Renal cortex interstitium (tissue), 11 donors: Measurements from ENCODE around the gene MAPK13. TPM values are rescaled to one million over a fixed set of nuclear protein-coding genes. Genes with fewer than 3 reads are reported as not detected.

Experiments used
- DNase-seq, 11 donors: peaks; one replicate each; pipeline ENCODE4 v3.0.0-alpha.2; 2013; ENCODE audit warnings: low read depth in 9 of 11, low spot score in 4 of 11; ENCODE audit errors: extremely low read depth in 1 of 11
- polyA plus RNA-seq, 3 donors: library from polyadenylated mRNA; unstranded; fragments of 120-200 nt; gene quantifications; one replicate each; pipeline ENCODE4 v1.2.1, GENCODE V29; 2013; ENCODE audit not compliant: insufficient read length in 3 of 3

The MAPK13 gene
- polyA plus RNA-seq, 3 donors = 19.3 to 27.0 (median 21.2) TPM

GRCh38 chr6:36136551-36136950 lies 6.2 kb downstream of the MAPK13 start:
- DNase-seq = no peak

DNA sequence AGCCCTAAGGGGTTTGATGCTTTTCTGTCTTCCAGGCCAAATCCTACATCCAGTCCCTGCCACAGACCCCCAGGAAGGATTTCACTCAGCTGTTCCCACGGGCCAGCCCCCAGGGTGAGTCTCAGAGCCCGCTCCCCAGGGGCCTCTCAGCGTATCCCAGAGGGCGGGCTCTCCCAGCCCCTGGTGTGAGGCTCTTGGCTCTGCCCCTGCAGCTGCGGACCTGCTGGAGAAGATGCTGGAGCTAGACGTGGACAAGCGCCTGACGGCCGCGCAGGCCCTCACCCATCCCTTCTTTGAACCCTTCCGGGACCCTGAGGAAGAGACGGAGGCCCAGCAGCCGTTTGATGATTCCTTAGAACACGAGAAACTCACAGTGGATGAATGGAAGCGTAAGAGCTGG lies 8.4 kb downstream of the MAPK13 start:
- no peak for DNase-seq

- no peak for DNase-seq
Measured at GRCh38 chr6:36139431-36139830, 9.1 kb downstream of the MAPK13 start.

DNA sequence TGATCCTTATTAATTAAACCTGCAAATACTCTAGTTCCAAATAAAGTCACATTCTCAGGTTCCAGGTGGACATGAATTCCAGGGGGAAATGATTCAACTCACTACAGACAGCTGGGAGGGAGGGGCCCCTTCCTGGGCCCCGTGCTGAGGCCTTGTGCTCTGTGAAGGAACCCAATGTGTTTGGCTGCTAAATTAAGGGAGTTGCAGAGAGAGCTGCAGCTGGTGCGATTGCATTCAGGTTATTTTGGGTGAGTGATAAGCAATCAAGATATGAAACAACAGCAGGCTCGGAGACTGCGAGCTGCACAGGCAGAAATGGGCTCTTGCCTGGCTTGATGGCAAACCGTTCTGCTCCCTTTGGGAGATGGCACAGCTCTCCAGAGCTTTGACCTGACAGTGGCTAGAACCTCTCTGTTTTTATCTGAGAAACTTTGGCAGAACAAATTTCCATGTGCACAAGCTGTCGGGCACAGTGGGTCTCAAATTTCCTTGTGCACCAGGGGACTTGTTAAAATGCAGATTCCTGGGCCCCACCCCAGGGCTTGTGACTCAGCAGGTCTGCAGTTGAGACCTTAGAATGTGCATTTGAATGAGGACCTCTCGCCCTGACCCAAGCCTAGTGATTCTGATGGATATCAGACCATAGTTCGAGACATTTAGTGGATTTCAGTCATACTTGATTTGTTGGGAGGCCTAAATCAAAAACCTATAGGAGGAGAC lies 9.8 kb downstream of the MAPK13 start:
- no peak for DNase-seq

GRCh38 chr6:36141091-36141490 lies 10.8 kb downstream of the MAPK13 start:
- no peak for DNase-seq

DNA sequence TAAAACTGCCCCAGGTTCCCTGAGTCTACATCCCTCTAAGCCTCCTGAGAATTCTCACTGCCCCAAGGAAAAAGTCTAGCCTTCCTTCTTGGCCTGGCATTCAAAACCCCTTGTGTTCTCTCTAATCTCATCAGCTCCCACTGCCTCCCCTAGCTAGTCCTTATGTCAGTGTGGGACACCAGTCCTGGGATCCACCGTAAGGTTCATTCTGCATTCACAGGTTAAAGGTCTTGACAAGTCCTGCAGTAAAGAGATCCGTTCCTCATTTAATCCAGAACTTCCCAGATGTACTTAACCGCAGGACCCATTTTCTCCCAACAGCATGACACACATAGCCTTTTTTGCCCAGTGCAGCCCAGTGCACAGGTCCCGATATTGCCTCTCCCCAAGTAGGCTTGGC lies 11.6 kb downstream of the MAPK13 start:
- no peak for DNase-seq

DNA sequence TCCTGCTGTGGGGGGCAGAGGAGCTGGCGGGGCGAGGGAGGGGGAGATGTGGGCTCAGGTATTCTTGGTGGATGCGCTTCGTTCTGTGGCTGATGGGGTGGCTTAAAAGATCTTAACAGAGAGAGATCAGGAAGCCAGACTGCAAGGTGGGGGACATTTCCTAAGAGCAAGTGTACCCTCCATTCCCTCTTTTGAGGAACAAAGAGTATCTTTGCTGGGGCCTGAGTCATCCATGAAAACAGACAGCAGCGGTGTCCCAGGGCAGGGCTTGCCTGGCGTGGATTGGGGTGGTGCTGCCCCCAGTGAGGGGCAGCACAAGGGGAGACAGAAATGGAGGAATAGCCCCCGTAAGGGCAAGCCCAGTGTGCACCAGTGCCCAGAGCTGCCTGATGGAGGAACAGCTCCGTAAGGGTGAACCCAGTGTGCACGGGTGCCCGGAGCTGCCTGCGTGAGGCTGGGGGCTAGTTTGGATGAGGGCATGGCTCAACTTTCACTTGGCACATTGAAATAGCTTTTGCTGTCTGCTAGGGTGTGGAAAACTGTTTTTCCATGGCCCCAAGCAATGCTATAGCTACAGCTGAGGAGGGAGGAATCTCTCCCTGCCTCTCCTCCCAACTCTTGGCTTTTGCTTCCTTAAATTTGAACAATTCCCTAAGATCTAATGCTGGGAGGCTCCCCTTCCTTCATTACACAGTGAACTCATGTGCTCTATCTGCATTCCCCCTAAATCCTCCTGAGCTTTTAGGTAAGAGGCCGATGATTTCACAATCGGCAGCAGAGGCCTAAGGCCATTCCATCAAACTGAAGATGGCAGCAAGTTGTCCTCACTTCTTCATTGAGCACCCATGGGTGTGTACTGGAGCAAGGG lies 12.9 kb downstream of the MAPK13 start:
- DNase-seq = no peak

- DNase-seq = no peak
Measured at GRCh38 chr6:36145495-36145894, 15.2 kb downstream of the MAPK13 start.

DNA sequence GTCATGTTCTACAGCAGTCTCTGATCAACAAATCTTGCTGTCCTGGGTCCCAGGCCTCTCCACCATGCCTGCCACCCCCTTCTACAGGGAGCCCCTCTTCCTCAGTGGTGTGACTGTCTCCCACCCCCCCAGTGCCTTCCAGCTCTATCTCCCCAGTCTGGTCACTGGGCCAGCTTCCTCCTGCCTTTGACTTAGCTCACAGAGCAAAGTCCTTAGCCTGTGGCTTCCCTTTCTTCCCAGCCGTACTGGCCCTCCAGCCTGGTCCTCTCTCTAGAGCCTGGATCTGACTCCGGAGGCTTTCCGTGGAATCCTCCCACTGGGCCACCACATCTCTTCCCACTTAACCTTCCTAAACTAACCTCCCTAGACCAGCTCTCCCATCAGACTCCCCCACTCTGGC lies 17.0 kb downstream of the MAPK13 start:
- no peak for DNase-seq

- no peak for DNase-seq
Measured at GRCh38 chr6:36149476-36149875, 19.2 kb downstream of the MAPK13 start.

GRCh38 chr6:36150283-36150682 lies 20.0 kb downstream of the MAPK13 start:
- no peak for DNase-seq

- no peak for DNase-seq
Measured at GRCh38 chr6:36154286-36154685, 24.0 kb downstream of the MAPK13 start.

DNA sequence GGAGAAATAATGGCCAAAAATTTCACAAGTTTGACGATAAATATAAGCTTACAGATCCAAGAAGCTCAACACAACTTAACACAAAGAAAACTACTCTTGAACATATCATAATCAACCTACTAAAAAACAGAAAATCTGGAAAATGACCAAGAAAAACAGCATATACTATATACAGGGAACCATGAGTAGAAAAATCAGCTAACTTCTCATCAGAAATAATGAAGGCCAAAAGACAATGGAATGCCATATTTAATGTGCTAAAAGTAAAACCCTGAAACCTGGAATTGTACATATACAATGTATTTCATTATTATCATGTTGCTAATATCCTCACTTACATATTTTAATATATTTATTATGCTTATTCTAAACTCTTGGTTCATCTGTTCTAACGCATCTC lies 25.3 kb downstream of the MAPK13 start:
- DNase-seq = no peak

DNA sequence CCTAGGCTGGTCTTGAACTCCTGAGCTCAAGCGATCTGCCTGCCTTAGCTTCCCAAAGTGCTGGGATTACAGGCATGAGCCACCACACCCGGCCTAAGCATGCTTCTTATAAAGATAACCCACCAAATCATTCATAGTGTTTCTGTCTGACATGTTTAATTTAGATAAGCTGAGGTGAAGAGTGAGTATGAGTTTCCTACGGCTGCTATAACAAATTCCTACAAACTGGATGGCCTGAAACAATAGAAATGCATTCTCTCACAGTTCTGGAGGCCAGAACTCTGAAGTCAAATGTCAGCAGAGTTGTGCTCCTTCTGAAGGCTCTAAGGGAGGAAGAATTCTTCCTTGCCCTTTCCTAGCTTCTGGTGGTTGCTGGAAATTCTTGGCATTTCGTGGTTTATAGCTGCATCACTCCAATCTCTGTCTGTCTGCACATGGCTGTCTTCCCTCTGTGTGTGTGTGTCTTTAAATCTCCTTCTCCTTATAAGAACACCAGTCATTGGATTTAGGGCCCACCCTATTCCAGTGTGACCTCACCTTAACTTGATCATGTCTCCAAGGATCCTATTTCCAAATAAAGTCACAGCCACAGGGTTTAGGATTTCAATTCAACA lies 29.9 kb downstream of the MAPK13 start:
- DNase-seq = no peak

- DNase-seq = no peak
Measured at GRCh38 chr6:36169023-36170007, 39.0 kb downstream of the MAPK13 start.

DNA sequence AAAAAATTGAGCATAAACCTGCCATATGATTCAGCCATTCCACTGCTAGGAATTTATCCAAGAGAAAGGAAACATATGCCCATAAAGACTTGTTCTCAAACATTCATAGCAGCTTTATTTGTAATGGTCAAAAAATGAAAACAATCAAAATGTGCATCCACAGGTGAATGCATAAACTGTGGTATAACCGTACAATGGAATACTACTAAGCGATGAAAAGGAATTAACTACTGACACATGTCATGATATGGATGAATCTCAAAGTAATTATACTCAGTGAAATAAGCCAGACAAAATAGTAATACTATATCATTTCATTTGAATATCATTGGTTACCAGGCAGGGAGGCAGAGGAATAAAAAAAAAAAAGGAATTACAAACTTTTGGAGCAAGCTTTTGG lies 40.4 kb downstream of the MAPK13 start:
- DNase-seq = no peak

DNA sequence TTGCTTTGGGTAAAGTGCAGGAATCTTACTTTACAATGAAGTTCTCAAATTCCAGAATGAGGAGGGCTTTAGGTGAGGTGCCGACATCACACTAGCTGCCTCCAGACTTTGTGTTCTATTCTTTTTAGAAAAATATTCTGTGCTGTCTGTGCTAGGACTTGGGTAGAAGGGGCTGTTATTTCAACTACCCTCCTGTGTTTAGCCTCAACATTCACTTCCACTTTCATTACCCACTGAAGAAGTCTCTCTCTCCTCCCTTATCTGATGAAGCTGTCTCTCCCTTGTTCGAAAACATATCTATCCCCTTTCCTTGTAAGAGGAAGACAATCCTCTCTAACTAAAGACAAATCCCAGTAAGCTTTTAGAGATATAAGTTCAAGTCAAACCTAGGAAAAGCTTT lies 41.3 kb downstream of the MAPK13 start:
- no peak for DNase-seq

DNA sequence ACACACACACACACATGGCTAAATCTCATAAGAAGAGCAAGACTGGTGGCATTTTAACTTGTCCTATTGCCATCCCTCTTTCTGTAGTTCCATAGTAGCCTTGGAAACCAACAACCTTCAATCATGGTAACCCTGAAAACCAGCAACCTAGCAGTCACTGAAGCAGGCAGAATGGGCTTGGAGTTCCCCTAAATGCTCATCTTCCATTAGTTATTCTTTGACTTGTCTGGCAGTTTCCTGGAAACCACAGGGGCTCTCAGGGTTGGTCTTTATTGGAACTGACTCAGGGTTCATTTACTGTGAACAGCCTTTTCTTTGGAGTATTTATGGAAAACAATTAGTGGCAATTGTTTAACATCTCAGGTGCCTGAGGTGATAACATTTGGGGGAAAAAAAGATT lies 46.9 kb downstream of the MAPK13 start:
- no peak for DNase-seq

- DNase-seq = no peak
Measured at GRCh38 chr6:36178544-36178943, 48.2 kb downstream of the MAPK13 start.
